Endothelial cell (in vitro differentiated cells): ENCODE measurements around the gene SMAP2. TPM values are rescaled to one million over a fixed set of nuclear protein-coding genes. Genes with fewer than 3 reads are reported as not detected.

Experiments
- DNase-seq: peaks from one replicate; pipeline ENCODE4 v3.0.0; 2021; ENCODE audit warnings: low spot score
- H3K27ac Mint-ChIP-seq: one replicate; pipeline ENCODE4 v1.8.0; 2021; ENCODE audit warnings: mixed read lengths, inconsistent platforms; ENCODE audit not compliant: unreplicated experiment
- H3K27me3 Mint-ChIP-seq: one replicate; pipeline ENCODE4 v1.8.0; 2021; ENCODE audit warnings: mild to moderate bottlenecking, moderate library complexity, mixed read lengths, inconsistent platforms; ENCODE audit not compliant: unreplicated experiment
- H3K36me3 Mint-ChIP-seq: one replicate; pipeline ENCODE4 v1.8.0; 2021; ENCODE audit warnings: mild to moderate bottlenecking, low read depth, mixed read lengths, inconsistent platforms; ENCODE audit not compliant: unreplicated experiment
- H3K4me1 Mint-ChIP-seq: one replicate; pipeline ENCODE4 v1.8.0; 2021; ENCODE audit warnings: mild to moderate bottlenecking, mixed read lengths, inconsistent platforms; ENCODE audit not compliant: unreplicated experiment
- H3K4me3 Mint-ChIP-seq: one replicate; pipeline ENCODE4 v1.8.0; 2021; ENCODE audit warnings: mild to moderate bottlenecking, mixed read lengths, inconsistent platforms; ENCODE audit not compliant: unreplicated experiment
- H3K9me3 Mint-ChIP-seq: one replicate; pipeline ENCODE4 v1.8.0; 2021; ENCODE audit warnings: mixed read lengths, inconsistent platforms; ENCODE audit not compliant: unreplicated experiment
- CTCF ChIP-seq: fragments of 200-600 bp; sonication (generic); IDR thresholded peaks from one replicate; pipeline ENCODE4 v1.5.0; 2021; ENCODE audit warnings: antibody characterized with exemption; ENCODE audit not compliant: unreplicated experiment
- total RNA-seq: library from RNA; stranded (reverse); fragmentation: NEBNext Ultra II Directional; extraction: Animal tissue kit (Norgen Biotek cat#: 25700); gene quantifications from one replicate; pipeline ENCODE4 v1.2.1, GENCODE V29; 2021; ENCODE audit not compliant: unreplicated experiment

Gene SMAP2
- total RNA-seq, 1 donor from 2014 or later: 12.1 TPM

GRCh38 chr1:40413527-40414252 lies 40.2 kb downstream of the SMAP2 start:
- Mint-ChIP-seq H3K4me3 (no peak overlapping the region), H3K27ac (no peak overlapping the region), H3K36me3 (peaks cover 9% of the 10 kb centered on the region), H3K27me3 (no peaks in the 10 kb centered on the region), H3K4me1 (no peaks in the 10 kb centered on the region), H3K9me3 (no peaks in the 10 kb centered on the region)
- DNase-seq: no peak
- TF ChIP-seq CTCF: no peak

- no peaks in the 10 kb centered on the region for H3K4me1 Mint-ChIP-seq
- TF ChIP-seq CTCF: no peak
- DNase-seq: no peak
- H3K27ac Mint-ChIP-seq: no peak overlapping the region
- peaks cover 9% of the 10 kb centered on the region for H3K36me3 Mint-ChIP-seq
- H3K27me3 Mint-ChIP-seq: no peaks in the 10 kb centered on the region
- no peaks in the 10 kb centered on the region for H3K9me3 Mint-ChIP-seq
- H3K4me3 Mint-ChIP-seq: no peak overlapping the region
Observed at GRCh38 chr1:40414331-40414730, 40.8 kb downstream of the SMAP2 start.

- no peaks in the 10 kb centered on the region for H3K27me3 Mint-ChIP-seq
- peaks cover 12% of the 10 kb centered on the region for H3K4me1 Mint-ChIP-seq
- peaks cover 9% of the 10 kb centered on the region for H3K36me3 Mint-ChIP-seq
- H3K27ac Mint-ChIP-seq: no peak overlapping the region
- TF ChIP-seq CTCF: no peak
- DNase-seq: no peak
- no peaks in the 10 kb centered on the region for H3K9me3 Mint-ChIP-seq
- H3K4me3 Mint-ChIP-seq: no peak overlapping the region
Observed at GRCh38 chr1:40416709-40417108, 43.2 kb downstream of the SMAP2 start.

GRCh38 chr1:40421431-40422384 lies 48.2 kb downstream of the SMAP2 start:
- no peak for DNase-seq
- H3K4me1 Mint-ChIP-seq: peaks cover 24% of the 10 kb centered on the region
- TF ChIP-seq CTCF: no peak
- no peak overlapping the region for H3K4me3 Mint-ChIP-seq
- H3K9me3 Mint-ChIP-seq: no peaks in the 10 kb centered on the region
- H3K27me3 Mint-ChIP-seq: no peaks in the 10 kb centered on the region
- H3K27ac Mint-ChIP-seq: no peak overlapping the region
- H3K36me3 Mint-ChIP-seq: peaks cover 6% of the 10 kb centered on the region
